Smooth muscle cell (in vitro differentiated cells): Measurements from ENCODE around the gene PRF1. TPM values are rescaled to one million over a fixed set of nuclear protein-coding genes. Genes with fewer than 3 reads are reported as not detected.

Experiments used
- DNase-seq: peaks from one replicate; lab custom pipeline; 2025; ENCODE audit not compliant: unreplicated experiment; lab: John Stamatoyannopoulos, UW
- H2AFZ ChIP-seq: fragments of 200-600 bp; sonication (generic); 2 replicates; pipeline ENCODE4 v1.6.0; 2016; ENCODE audit warnings: antibody characterized with exemption, low read depth, mild to moderate bottlenecking
- H3F3A ChIP-seq: fragments of 200-600 bp; sonication (generic); 2 replicates; pipeline ENCODE4 v1.6.0; 2017; ENCODE audit warnings: antibody characterized with exemption, low read depth
- H3K27ac ChIP-seq: fragments of 200-600 bp; sonication (generic); 2 replicates; pipeline ENCODE4 v1.5.1; 2016; ENCODE audit warnings: low read depth, mild to moderate bottlenecking
- H3K27me3 ChIP-seq: fragments of 200-600 bp; sonication (generic); 2 replicates; pipeline ENCODE4 v1.6.1; 2016; ENCODE audit warnings: low read depth, mild to moderate bottlenecking
- H3K36me3 ChIP-seq: fragments of 200-600 bp; sonication (generic); 2 replicates; pipeline ENCODE4 v1.5.1; 2016; ENCODE audit warnings: low read depth
- H3K4me1 ChIP-seq: fragments of 200-600 bp; sonication (generic); 2 replicates; pipeline ENCODE4 v1.5.1; 2016; ENCODE audit warnings: low read depth
- H3K4me2 ChIP-seq: fragments of 200-600 bp; sonication (generic); 2 replicates; pipeline ENCODE4 v1.6.0; 2016; ENCODE audit warnings: mild to moderate bottlenecking
- H3K4me3 ChIP-seq: fragments of 200-600 bp; sonication (generic); 2 replicates; pipeline ENCODE4 v1.5.1; 2016; ENCODE audit warnings: mild to moderate bottlenecking
- H3K79me2 ChIP-seq: fragments of 200-600 bp; sonication (generic); 2 replicates; pipeline ENCODE4 v1.6.0; 2016; ENCODE audit warnings: low read depth, mild to moderate bottlenecking
- H3K9ac ChIP-seq: fragments of 200-600 bp; sonication (generic); 2 replicates; pipeline ENCODE4 v1.6.0; 2016; ENCODE audit warnings: low read depth
- H3K9me3 ChIP-seq: fragments of 200-600 bp; sonication (generic); replicated peaks from 2 replicates; pipeline ENCODE4 v1.5.1; 2016; ENCODE audit warnings: low read depth
- H4K20me1 ChIP-seq: fragments of 200-600 bp; sonication (generic); 2 replicates; pipeline ENCODE4 v1.6.0; 2016; ENCODE audit warnings: low read depth
- WGBS: methylation state at CpG from one replicate; pipeline ENCODE4 v1.1.7; 2016; ENCODE audit warnings: low lambda C conversion rate; 5-methylcytosine and 5-hydroxymethylcytosine counted together
- polyA plus RNA-seq: library from polyadenylated mRNA; unstranded; fragments of >200 nt; fragmentation: Nextera tagmentation; extraction: Ambion mirVana; gene quantifications from 2 replicates; pipeline ENCODE4 v1.2.1, GENCODE V29; 2016
- total RNA-seq: library from RNA; depleted of rRNA; stranded (reverse); fragments of >200 nt; gene quantifications from 2 replicates; pipeline ENCODE4 v1.2.3, GENCODE V29; 2014
- TF ChIP-seq, protein P1 (sequence below): fragments of 200-600 bp; sonication (generic); IDR thresholded peaks from 2 replicates; pipeline ENCODE4 v1.5.1; 2017; ENCODE audit warnings: borderline replicate concordance, mild to moderate bottlenecking, antibody characterized with exemption; ENCODE audit not compliant: insufficient read depth, poor library complexity, severe bottlenecking

The PRF1 gene
- total and polyA plus RNA-seq, 2 experiments from 2014 or later = not detected

DNA sequence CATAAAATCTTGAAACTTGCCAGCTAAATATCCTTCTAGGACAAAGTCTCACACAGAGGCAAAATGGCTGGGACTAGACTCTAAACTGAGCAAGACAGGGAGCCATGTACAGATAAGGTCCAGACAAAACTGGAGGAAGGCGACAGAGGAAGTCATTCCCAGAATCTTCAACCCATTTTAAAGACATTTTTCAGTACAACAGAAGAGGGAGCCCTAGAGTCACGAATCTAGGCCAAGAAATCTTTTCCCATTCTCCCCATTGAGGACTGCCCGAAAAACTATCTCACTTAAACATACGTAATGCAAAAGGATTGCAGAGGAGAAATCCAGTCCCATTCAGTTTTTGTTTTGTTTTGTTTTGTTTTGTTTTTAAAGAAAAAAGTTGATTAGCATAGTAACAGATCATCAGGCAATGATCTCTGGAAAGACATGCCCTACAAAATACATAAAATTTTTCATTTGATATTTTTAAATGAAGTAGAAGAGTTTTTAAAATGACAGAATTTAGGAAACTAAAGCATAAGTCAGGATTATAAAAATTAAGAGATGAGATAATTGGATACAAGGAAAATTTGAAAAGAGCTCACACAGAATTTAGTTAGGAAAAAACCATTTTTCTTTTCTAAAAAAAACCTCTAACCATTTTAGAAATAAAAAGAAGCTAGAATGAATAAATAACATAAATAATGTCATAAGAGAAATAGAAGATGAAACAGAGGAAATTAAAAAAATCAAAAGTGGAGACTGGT, 16.9 kb upstream of the PRF1 start:
- no peaks in the 10 kb centered on the region for H4K20me1 ChIP-seq
- DNase-seq = no peak
- no peak overlapping the region for H3K4me3 ChIP-seq
- no peak overlapping the region for H3K9ac ChIP-seq
- H3F3A ChIP-seq = no peaks in the 10 kb centered on the region
- H3K9me3 ChIP-seq = peaks cover 9% of the 10 kb centered on the region
- no peak overlapping the region for H2AFZ ChIP-seq
- H3K4me2 ChIP-seq = no peak overlapping the region
- TF ChIP-seq, protein P1, sequence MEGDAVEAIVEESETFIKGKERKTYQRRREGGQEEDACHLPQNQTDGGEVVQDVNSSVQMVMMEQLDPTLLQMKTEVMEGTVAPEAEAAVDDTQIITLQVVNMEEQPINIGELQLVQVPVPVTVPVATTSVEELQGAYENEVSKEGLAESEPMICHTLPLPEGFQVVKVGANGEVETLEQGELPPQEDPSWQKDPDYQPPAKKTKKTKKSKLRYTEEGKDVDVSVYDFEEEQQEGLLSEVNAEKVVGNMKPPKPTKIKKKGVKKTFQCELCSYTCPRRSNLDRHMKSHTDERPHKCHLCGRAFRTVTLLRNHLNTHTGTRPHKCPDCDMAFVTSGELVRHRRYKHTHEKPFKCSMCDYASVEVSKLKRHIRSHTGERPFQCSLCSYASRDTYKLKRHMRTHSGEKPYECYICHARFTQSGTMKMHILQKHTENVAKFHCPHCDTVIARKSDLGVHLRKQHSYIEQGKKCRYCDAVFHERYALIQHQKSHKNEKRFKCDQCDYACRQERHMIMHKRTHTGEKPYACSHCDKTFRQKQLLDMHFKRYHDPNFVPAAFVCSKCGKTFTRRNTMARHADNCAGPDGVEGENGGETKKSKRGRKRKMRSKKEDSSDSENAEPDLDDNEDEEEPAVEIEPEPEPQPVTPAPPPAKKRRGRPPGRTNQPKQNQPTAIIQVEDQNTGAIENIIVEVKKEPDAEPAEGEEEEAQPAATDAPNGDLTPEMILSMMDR = no peak
- no peaks in the 10 kb centered on the region for H3K4me1 ChIP-seq
- H3K79me2 ChIP-seq = no peaks in the 10 kb centered on the region
- no peaks in the 10 kb centered on the region for H3K36me3 ChIP-seq
- 60% methylated on average over 4 of the region's 4 CpGs for WGBS
- no peaks in the 10 kb centered on the region for H3K27me3 ChIP-seq
- no peak overlapping the region for H3K27ac ChIP-seq

DNA sequence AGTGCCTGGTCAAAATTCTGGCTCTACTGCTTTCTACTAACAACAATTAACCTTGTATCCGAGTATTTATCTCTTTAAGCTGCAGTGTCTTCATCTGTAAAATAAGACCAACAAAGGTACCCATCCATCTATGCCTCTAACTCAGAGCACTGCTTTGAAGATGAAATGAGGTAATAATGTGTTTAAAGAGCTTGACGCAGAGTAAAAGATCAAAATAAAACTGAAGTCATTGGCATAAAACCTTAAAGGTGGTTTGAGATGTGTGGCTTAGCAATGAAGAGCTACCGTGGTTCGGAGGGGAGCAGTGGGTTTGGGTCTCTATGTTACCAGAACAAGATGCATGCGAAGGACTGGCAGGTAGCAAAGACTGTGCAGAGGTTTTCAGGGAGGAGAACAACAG, 16.1 kb upstream of the PRF1 start:
- H3K9ac ChIP-seq = no peak overlapping the region
- H3K27me3 ChIP-seq = no peaks in the 10 kb centered on the region
- peak overlapping the region; percentile 73 for H3K27ac ChIP-seq
- WGBS = 93% methylated on average over 5 of the region's 5 CpGs
- H4K20me1 ChIP-seq = no peaks in the 10 kb centered on the region
- H3K4me2 ChIP-seq = no peak overlapping the region
- no peak overlapping the region for H3K4me3 ChIP-seq
- no peak overlapping the region for H2AFZ ChIP-seq
- no peaks in the 10 kb centered on the region for H3F3A ChIP-seq
- no peaks in the 10 kb centered on the region for H3K79me2 ChIP-seq
- H3K4me1 ChIP-seq = no peaks in the 10 kb centered on the region
- DNase-seq = no peak
- TF ChIP-seq, protein P1 = no peak
- no peaks in the 10 kb centered on the region for H3K36me3 ChIP-seq
- H3K9me3 ChIP-seq = peaks cover 9% of the 10 kb centered on the region

DNA sequence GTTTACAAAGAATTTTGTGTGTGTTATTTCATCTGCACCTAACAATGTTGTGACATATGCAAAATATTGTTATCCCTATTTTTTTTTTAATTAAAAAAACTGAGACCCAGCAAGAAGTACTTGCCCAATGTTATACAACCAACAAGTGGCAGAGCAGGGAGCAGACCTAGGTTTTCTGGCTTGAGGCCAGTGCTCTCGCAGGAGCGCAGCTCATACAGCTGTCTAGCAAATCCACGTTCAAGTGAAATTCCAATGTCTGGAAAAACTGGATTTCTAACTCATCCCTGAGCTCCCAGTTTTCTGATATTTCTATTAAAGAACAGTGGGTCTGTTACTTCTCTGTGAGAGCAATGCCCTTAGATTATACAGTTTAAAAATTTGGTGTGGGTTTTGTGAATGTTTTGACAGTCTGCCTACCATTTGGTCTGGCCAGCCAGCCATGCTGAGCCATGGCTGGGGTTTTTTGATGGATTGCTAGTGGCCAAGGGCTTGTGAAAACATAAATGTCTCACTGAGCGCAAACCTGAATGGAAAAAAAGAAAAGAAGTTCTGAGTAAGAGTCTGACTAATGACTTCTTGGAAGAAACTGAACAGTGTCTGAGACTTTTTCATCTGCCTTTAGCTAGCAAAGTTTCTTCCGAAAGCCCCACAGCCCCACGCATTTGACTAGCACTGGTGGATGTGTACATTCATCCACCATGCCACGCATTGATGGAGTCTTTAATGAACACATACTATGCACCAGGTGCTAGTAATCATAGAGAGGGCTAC, 15.4 kb upstream of the PRF1 start:
- peak overlapping the region; percentile 73 for H3K27ac ChIP-seq
- H3K27me3 ChIP-seq = no peaks in the 10 kb centered on the region
- H3F3A ChIP-seq = no peaks in the 10 kb centered on the region
- H2AFZ ChIP-seq = no peak overlapping the region
- H3K9ac ChIP-seq = no peak overlapping the region
- no peaks in the 10 kb centered on the region for H3K4me1 ChIP-seq
- H3K36me3 ChIP-seq = no peaks in the 10 kb centered on the region
- WGBS = 54% methylated on average over 7 of the region's 7 CpGs
- H3K9me3 ChIP-seq = peaks cover 9% of the 10 kb centered on the region
- no peak overlapping the region for H3K4me3 ChIP-seq
- no peaks in the 10 kb centered on the region for H4K20me1 ChIP-seq
- TF ChIP-seq, protein P1 = no peak
- H3K79me2 ChIP-seq = no peaks in the 10 kb centered on the region
- H3K4me2 ChIP-seq = peak overlapping the region; percentile 19
- no peak for DNase-seq

DNA sequence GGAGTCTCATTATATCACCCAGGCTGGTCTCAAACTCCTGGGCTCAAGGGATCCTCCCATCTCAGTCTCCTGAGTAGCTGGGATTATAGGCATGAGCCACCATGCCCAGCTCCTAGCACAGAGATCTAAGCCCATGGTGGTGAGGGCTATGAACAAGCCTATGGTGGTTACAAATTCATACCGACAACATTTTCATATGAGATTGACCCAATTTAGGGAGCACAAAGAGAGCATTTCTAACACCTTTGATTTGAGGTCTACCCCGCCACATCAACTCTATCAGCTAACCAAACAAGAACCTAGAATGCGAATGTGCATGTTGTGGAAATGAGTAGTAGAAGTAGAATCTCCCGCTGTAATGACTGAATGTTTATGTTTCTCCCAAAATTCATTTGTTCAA, 14.2 kb upstream of the PRF1 start:
- Histone ChIP-seq H3K27ac (no peak overlapping the region), H3K4me1 (no peaks in the 10 kb centered on the region), H3K27me3 (no peaks in the 10 kb centered on the region), H3K79me2 (no peaks in the 10 kb centered on the region), H3K4me2 (no peak overlapping the region), H4K20me1 (no peaks in the 10 kb centered on the region), H3F3A (no peaks in the 10 kb centered on the region), H3K9ac (no peak overlapping the region), H3K4me3 (no peak overlapping the region), H3K9me3 (peaks cover 9% of the 10 kb centered on the region), H2AFZ (no peak overlapping the region), H3K36me3 (no peaks in the 10 kb centered on the region)
- 97% methylated on average over 4 of the region's 4 CpGs for WGBS
- TF ChIP-seq, protein P1 = no peak
- DNase-seq = no peak
